B cell (primary cell): ENCODE data around the gene GATA5.

Experiments used
- EZH2 ChIP-seq: IDR thresholded peaks from 2 replicates; pipeline ENCODE4 v1.6.1; 2012; ENCODE audit warnings: borderline replicate concordance, low read depth, mild to moderate bottlenecking, moderate library complexity, low read length; ENCODE audit not compliant: insufficient read depth, poor library complexity, severe bottlenecking
- TF ChIP-seq, protein P1 (sequence below): fragments of 200-600 bp; IDR thresholded peaks from one replicate; pipeline ENCODE4 v1.8.0; 2022; ENCODE audit warnings: antibody characterized with exemption, mild to moderate bottlenecking

DNA sequence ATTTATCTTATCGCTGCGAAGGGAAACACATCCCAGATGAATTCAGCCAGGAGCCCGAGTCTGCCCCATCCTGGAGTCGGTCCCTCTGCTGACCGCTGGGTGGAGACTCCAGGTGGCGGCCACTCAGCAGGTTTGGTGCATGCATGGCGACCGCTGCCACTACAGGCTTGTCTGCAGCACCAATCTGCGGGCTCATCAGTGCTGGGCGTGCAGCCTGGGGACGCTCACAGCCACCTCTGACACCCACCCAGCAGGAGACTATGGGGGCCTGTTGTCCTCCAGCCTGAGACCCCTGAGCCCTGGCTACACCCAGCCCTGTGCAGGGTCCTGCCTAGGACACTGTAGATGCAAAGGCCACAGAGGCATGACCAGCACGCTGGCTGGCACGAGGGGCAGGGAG, 40.5 kb upstream of the GATA5 start:
- TF ChIP-seq, protein P1, sequence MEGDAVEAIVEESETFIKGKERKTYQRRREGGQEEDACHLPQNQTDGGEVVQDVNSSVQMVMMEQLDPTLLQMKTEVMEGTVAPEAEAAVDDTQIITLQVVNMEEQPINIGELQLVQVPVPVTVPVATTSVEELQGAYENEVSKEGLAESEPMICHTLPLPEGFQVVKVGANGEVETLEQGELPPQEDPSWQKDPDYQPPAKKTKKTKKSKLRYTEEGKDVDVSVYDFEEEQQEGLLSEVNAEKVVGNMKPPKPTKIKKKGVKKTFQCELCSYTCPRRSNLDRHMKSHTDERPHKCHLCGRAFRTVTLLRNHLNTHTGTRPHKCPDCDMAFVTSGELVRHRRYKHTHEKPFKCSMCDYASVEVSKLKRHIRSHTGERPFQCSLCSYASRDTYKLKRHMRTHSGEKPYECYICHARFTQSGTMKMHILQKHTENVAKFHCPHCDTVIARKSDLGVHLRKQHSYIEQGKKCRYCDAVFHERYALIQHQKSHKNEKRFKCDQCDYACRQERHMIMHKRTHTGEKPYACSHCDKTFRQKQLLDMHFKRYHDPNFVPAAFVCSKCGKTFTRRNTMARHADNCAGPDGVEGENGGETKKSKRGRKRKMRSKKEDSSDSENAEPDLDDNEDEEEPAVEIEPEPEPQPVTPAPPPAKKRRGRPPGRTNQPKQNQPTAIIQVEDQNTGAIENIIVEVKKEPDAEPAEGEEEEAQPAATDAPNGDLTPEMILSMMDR = no peak
- TF ChIP-seq EZH2 = no peak
